ENCODE results near the gene CDCP2. TPM values are rescaled to one million over a fixed set of nuclear protein-coding genes. Genes with fewer than 3 reads are reported as not detected.
A peak's percentile ranks its signal among the peaks of the same experiment; 100 is the strongest.

CDCP2 gene
- polyA plus RNA-seq, 1 donor, result not detected

- peaks cover 20% of the 10 kb centered on the region for H3K4me1 ChIP-seq (ENCODE audit: control insufficient read depth, insufficient read depth, low read length)
- no CpG with 5 or more reads among the region's 8 CpGs for WGBS (ENCODE audit: insufficient coverage, low lambda C conversion rate)
- H3K36me3 ChIP-seq (ENCODE audit: control insufficient read depth, insufficient read depth, low read length), result no peaks in the 10 kb centered on the region
- H3K4me3 ChIP-seq (ENCODE audit: low read length), result no peak overlapping the region
- no peak overlapping the region for H3K27ac ChIP-seq (ENCODE audit: low read length)
- peaks cover 2% of the 10 kb centered on the region for H3K27me3 ChIP-seq (ENCODE audit: control insufficient read depth, insufficient read depth, low read length)
- H3K9me3 ChIP-seq (ENCODE audit: control insufficient read depth, low read depth, low read length), result no peaks in the 10 kb centered on the region
- DNase-seq, result peak; percentile 29 to 39
Measured at GRCh38 chr1:54125386-54126070, 27.3 kb downstream of the CDCP2 start.

- H3K27ac ChIP-seq (ENCODE audit: low read length), result no peak overlapping the region
- WGBS (ENCODE audit: insufficient coverage, low lambda C conversion rate), result no CpG with 5 or more reads among the region's 7 CpGs
- DNase-seq, result no peak
Measured at GRCh38 chr1:54124906-54125305, 27.9 kb downstream of the CDCP2 start.

GRCh38 chr1:54124472-54124871 is 28.3 kb downstream of the CDCP2 start:
- peaks cover 2% of the 10 kb centered on the region for H3K27me3 ChIP-seq (ENCODE audit: control insufficient read depth, insufficient read depth, low read length)
- H3K4me3 ChIP-seq (ENCODE audit: low read length), result no peak overlapping the region
- WGBS (ENCODE audit: insufficient coverage, low lambda C conversion rate), result no CpG with 5 or more reads among the region's 9 CpGs
- DNase-seq, result peak; percentile 57 to 81
- no peak overlapping the region for H3K27ac ChIP-seq (ENCODE audit: low read length)
- peaks cover 20% of the 10 kb centered on the region for H3K4me1 ChIP-seq (ENCODE audit: control insufficient read depth, insufficient read depth, low read length)
- no peaks in the 10 kb centered on the region for H3K9me3 ChIP-seq (ENCODE audit: control insufficient read depth, low read depth, low read length)
- no peaks in the 10 kb centered on the region for H3K36me3 ChIP-seq (ENCODE audit: control insufficient read depth, insufficient read depth, low read length)

More at GRCh38 chr1:54124906-54125305, 27.9 kb downstream of the CDCP2 start:
- peaks cover 2% of the 10 kb centered on the region for H3K27me3 ChIP-seq (ENCODE audit: control insufficient read depth, insufficient read depth, low read length)
- H3K4me3 ChIP-seq (ENCODE audit: low read length), result no peak overlapping the region
- no peaks in the 10 kb centered on the region for H3K9me3 ChIP-seq (ENCODE audit: control insufficient read depth, low read depth, low read length)
- H3K36me3 ChIP-seq (ENCODE audit: control insufficient read depth, insufficient read depth, low read length), result no peaks in the 10 kb centered on the region
- H3K4me1 ChIP-seq (ENCODE audit: control insufficient read depth, insufficient read depth, low read length), result peaks cover 20% of the 10 kb centered on the region

GRCh38 chr1:54122992-54123391 is 29.8 kb downstream of the CDCP2 start:
- no CpG with 5 or more reads among the region's 8 CpGs for WGBS (ENCODE audit: insufficient coverage, low lambda C conversion rate)
- H3K27me3 ChIP-seq (ENCODE audit: control insufficient read depth, insufficient read depth, low read length), result peaks cover 2% of the 10 kb centered on the region
- no peaks in the 10 kb centered on the region for H3K36me3 ChIP-seq (ENCODE audit: control insufficient read depth, insufficient read depth, low read length)
- H3K27ac ChIP-seq (ENCODE audit: low read length), result no peak overlapping the region
- no peaks in the 10 kb centered on the region for H3K9me3 ChIP-seq (ENCODE audit: control insufficient read depth, low read depth, low read length)
- no peak for DNase-seq
- H3K4me3 ChIP-seq (ENCODE audit: low read length), result no peak overlapping the region
- peaks cover 20% of the 10 kb centered on the region for H3K4me1 ChIP-seq (ENCODE audit: control insufficient read depth, insufficient read depth, low read length)

- 20% methylated on average over 1 of the region's 14 CpGs for WGBS (ENCODE audit: insufficient coverage, low lambda C conversion rate)
Measured at GRCh38 chr1:54122135-54122751, 30.6 kb downstream of the CDCP2 start.

GRCh38 chr1:54121482-54122134 is 31.2 kb downstream of the CDCP2 start:
- Histone ChIP-seq H3K27me3 (ENCODE audit: control insufficient read depth, insufficient read depth, low read length) (peaks cover 2% of the 10 kb centered on the region), H3K27ac (ENCODE audit: low read length) (no peak overlapping the region), H3K36me3 (ENCODE audit: control insufficient read depth, insufficient read depth, low read length) (no peaks in the 10 kb centered on the region), H3K4me1 (ENCODE audit: control insufficient read depth, insufficient read depth, low read length) (peaks cover 20% of the 10 kb centered on the region), H3K4me3 (ENCODE audit: low read length) (peak overlapping the region; percentile 29), H3K9me3 (ENCODE audit: control insufficient read depth, low read depth, low read length) (no peaks in the 10 kb centered on the region)
- no CpG with 5 or more reads among the region's 36 CpGs for WGBS (ENCODE audit: insufficient coverage, low lambda C conversion rate)
- DNase-seq, result peak; percentile 74 to 82

More at GRCh38 chr1:54122135-54122751, 30.6 kb downstream of the CDCP2 start:
- Histone ChIP-seq H3K4me3 (ENCODE audit: low read length) (peak overlapping the region; percentile 29), H3K9me3 (ENCODE audit: control insufficient read depth, low read depth, low read length) (no peaks in the 10 kb centered on the region), H3K27me3 (ENCODE audit: control insufficient read depth, insufficient read depth, low read length) (peaks cover 2% of the 10 kb centered on the region), H3K4me1 (ENCODE audit: control insufficient read depth, insufficient read depth, low read length) (peaks cover 20% of the 10 kb centered on the region), H3K27ac (ENCODE audit: low read length) (no peak overlapping the region), H3K36me3 (ENCODE audit: control insufficient read depth, insufficient read depth, low read length) (no peaks in the 10 kb centered on the region)
- DNase-seq, result peak in 1 of 2 donors; percentile 39

GRCh38 chr1:54120698-54121481 is 31.9 kb downstream of the CDCP2 start:
- WGBS (ENCODE audit: insufficient coverage, low lambda C conversion rate), result no CpG with 5 or more reads among the region's 33 CpGs

GRCh38 chr1:54120018-54120697 is 32.6 kb downstream of the CDCP2 start:
- no peaks in the 10 kb centered on the region for H3K9me3 ChIP-seq (ENCODE audit: control insufficient read depth, low read depth, low read length)
- H3K27ac ChIP-seq (ENCODE audit: low read length), result no peak overlapping the region
- no peaks in the 10 kb centered on the region for H3K36me3 ChIP-seq (ENCODE audit: control insufficient read depth, insufficient read depth, low read length)
- peaks cover 2% of the 10 kb centered on the region for H3K27me3 ChIP-seq (ENCODE audit: control insufficient read depth, insufficient read depth, low read length)
- WGBS (ENCODE audit: insufficient coverage, low lambda C conversion rate), result 80% methylated on average over 2 of the region's 13 CpGs
- H3K4me1 ChIP-seq (ENCODE audit: control insufficient read depth, insufficient read depth, low read length), result peaks cover 20% of the 10 kb centered on the region
- H3K4me3 ChIP-seq (ENCODE audit: low read length), result no peak overlapping the region
- no peak for DNase-seq

More at GRCh38 chr1:54120698-54121481, 31.9 kb downstream of the CDCP2 start:
- H3K4me3 ChIP-seq (ENCODE audit: low read length), result peak overlapping the region; percentile 29
- DNase-seq, result no peak
- no peak overlapping the region for H3K27ac ChIP-seq (ENCODE audit: low read length)
- peaks cover 20% of the 10 kb centered on the region for H3K4me1 ChIP-seq (ENCODE audit: control insufficient read depth, insufficient read depth, low read length)
- H3K27me3 ChIP-seq (ENCODE audit: control insufficient read depth, insufficient read depth, low read length), result peaks cover 2% of the 10 kb centered on the region
- no peaks in the 10 kb centered on the region for H3K9me3 ChIP-seq (ENCODE audit: control insufficient read depth, low read depth, low read length)
- no peaks in the 10 kb centered on the region for H3K36me3 ChIP-seq (ENCODE audit: control insufficient read depth, insufficient read depth, low read length)

GRCh38 chr1:54118704-54119103 is 34.1 kb downstream of the CDCP2 start:
- H3K27me3 ChIP-seq (ENCODE audit: control insufficient read depth, insufficient read depth, low read length), result peaks cover 2% of the 10 kb centered on the region
- DNase-seq, result no peak
- H3K27ac ChIP-seq (ENCODE audit: low read length), result no peak overlapping the region
- no peaks in the 10 kb centered on the region for H3K9me3 ChIP-seq (ENCODE audit: control insufficient read depth, low read depth, low read length)
- peaks cover 8% of the 10 kb centered on the region for H3K4me1 ChIP-seq (ENCODE audit: control insufficient read depth, insufficient read depth, low read length)
- 100% methylated on average over 1 of the region's 8 CpGs for WGBS (ENCODE audit: insufficient coverage, low lambda C conversion rate)
- no peaks in the 10 kb centered on the region for H3K36me3 ChIP-seq (ENCODE audit: control insufficient read depth, insufficient read depth, low read length)
- no peak overlapping the region for H3K4me3 ChIP-seq (ENCODE audit: low read length)
